ENCODE measurements around the gene TMEM203. TPM values are rescaled to one million over a fixed set of nuclear protein-coding genes. Genes with fewer than 3 reads are reported as not detected.

Gene TMEM203
- total and polyA plus RNA-seq, 2 of the 13 experiments (the other 11 are each of a cell fraction or from before 2014, with no cell fraction given): 23.4 to 36.7 TPM

GRCh38 chr9:137205126-137206069 lies at the start of gene TMEM203, which contains the start of gene NDOR1 (continued):
- 0 out of 2 replicates have a peak, but pooled peaks have one; percentile 18 for TF ChIP-seq MNT (IDR thresholded peaks at IDR 0.05)
- no peak for TF ChIP-seq HOXA7 (CRISPR knock-in tag; IDR thresholded peaks at IDR 0.05)
- TF ChIP-seq SRY (CRISPR knock-in tag; IDR thresholded peaks at IDR 0.05): no peak; the same call in 1 of the 2 replicates
- TF ChIP-seq RFX1 (IDR thresholded peaks at IDR 0.05): no peak
- TF ChIP-seq ZNF407 (CRISPR knock-in tag; IDR thresholded peaks at IDR 0.05; ENCODE audit: not compliant biosample characterization): no peak
- peak; percentile 17 for TF ChIP-seq ZEB1 (IDR thresholded peaks at IDR 0.05; ENCODE audit: insufficient replicate concordance, low read depth)
- TF ChIP-seq ZSCAN30 (CRISPR knock-in tag; IDR thresholded peaks at IDR 0.05): no peak
- no peak for TF ChIP-seq HDAC6 (IDR thresholded peaks at IDR 0.05; ENCODE audit: low read depth, low read length)
- TF ChIP-seq GZF1 (CRISPR knock-in tag; IDR thresholded peaks at IDR 0.05): peak; percentile 49; the same call in 1 of the 2 replicates
- TF ChIP-seq SCMH1 (CRISPR knock-in tag; IDR thresholded peaks at IDR 0.05; ENCODE audit: borderline replicate concordance): no peak
- no peak for TF ChIP-seq ZKSCAN8 (CRISPR knock-in tag; IDR thresholded peaks at IDR 0.05; ENCODE audit: borderline replicate concordance)
- TF ChIP-seq TGIF2 (CRISPR knock-in tag; IDR thresholded peaks at IDR 0.05): peak; percentile 83
- TF ChIP-seq ZNF546 (CRISPR knock-in tag; conservative IDR thresholded peaks at IDR 0.05): no peak
- TF ChIP-seq SRSF9 (IDR thresholded peaks at IDR 0.05; ENCODE audit: borderline replicate concordance, insufficient read depth, low read depth, low read length, poor library complexity, severe bottlenecking): no peak
- no peak for TF ChIP-seq BCLAF1 (IDR thresholded peaks at IDR 0.05)
